GM21515 (cell line): Measurements from ENCODE around the gene CTU2.

Experiments used
- ATAC-seq: cut with Tn5 transposase; IDR thresholded peaks from one replicate; pipeline ENCODE4 v1.9.1; 2021; ENCODE audit not compliant: unreplicated experiment

The CTU2 gene

DNA sequence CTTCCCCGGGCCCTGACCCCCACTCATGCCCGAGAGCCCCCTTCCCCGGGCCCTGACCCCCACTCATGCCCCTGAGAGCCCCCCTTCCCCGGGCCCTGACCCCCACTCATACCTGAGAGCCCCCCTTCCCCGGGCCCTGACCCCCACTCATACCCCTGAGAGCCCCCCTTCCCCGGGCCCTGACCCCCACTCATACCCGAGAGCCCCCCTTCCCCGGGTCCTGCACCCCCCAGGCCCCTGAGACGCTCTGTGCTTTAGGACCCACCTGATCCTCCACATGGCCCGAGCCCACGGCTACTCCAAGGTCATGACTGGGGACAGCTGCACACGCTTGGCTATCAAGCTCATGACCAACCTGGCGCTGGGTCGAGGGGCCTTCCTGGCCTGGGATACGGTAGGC is 6.8 kb downstream of the CTU2 start:
- ATAC-seq: no peak

DNA sequence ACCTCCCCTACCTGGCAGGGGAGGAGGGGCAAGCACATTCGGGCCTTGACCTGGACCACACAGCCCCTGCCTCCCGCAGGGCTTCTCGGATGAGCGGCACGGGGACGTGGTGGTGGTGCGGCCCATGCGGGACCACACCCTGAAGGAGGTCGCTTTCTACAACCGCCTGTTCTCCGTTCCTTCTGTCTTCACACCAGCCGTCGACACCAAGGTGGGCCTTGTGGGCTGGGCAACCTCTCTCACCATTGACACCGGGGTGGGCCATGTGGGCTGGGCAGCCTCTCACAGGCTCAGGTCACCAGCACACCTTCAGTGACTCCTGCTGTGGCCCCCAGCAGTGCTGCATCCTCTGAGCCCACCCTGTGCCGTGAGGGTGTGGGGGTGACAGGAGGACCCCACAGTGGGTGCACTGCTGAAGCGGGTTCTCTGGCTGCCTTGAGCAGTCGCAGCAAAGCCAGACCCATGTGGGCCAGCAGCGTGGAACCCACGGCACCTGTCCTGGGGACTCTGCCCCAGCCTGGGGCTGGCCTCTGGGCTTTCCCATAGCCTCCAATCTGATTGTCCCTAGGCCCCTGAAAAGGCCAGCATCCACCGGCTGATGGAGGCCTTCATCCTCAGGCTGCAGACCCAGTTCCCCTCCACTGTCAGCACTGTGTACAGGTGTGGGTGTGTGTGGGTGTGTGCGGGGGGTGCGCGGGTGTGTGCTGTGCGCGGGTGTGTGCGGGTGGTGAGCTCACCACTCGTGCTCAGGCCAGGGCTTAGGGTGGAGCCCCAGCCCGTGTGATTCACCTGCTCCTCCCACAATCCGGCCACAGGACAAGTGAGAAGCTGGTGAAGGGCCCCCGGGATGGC is 7.5 kb downstream of the CTU2 start:
- no peak for ATAC-seq

DNA sequence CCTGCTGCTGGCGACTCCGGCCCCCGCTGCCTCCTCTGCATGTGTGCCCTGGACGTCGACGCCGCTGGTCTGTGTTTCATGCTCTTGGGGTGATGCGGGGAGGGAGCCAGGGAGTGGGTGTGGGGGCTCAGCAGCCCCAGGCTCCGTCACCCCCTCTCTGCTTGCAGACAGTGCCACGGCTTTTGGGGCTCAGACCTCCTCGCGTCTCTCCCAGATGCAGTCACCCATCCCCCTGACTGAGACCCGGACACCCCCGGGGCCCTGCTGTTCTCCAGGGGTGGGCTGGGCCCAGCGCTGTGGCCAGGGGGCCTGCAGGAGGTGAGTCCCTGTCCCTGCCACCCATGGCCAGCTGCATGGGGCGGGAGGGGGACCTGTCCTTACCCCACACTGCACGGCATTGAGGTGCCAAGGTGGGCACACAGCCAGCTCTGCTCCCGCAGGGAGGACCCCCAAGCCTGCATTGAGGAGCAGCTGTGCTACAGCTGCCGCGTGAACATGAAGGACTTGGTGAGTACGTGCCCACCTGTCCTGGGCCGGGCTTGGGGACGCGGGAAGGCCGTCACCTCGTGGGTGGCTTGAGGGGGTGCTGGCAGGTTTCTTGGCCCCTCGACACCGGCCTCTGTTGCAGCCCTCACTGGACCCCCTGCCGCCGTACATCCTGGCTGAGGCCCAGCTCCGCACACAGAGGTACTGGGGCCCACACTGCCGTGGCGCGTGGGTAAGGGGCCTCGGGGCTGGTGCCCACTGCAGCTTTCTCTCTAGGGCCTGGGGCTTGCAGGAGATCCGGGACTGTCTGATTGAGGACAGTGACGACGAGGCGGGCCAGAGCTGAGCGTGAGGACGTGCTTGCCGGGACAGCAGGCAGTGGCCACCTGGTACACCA is 8.4 kb downstream of the CTU2 start:
- ATAC-seq: no peak

DNA sequence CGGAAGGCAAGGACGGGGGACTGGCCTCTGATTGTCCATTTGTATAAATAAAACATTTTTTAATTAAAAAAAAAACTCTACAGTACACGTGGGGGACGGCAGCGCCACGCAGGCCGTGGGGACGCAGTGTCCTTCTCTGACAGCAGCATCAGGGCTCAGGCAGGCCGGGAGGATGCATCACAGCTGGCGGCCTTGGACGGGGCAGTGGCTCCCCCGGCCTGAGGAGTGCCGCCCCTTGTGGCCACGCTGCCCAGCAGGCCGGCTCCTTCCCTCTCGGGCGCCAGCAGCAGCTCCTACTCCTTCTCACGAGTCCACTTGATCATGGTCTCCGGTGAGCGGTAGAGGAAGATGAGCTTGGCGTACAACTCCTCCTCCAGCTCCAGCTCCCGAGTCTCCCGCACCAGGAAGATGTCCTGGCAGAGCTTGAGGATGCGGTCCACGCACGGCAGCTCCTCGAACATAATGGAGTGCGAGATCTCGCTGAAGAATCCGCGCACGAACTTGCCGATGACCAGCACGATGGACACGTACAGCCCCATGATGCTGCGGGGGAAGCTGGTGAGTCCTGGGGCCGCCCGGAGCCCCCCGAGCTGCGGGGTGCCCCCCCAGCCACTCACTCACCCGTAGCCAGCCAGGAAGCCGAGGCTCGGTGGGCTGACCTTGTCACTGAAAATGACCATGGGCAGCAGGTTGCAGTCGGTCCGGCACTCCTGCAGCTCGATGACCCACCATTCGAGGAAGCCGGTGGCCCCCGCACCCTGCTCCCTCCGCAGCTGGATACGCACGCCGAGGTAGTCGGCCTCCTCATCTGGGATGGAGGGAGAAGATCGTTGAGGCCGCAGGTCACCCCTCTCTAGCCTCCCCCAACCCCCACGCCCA is 9.2 kb downstream of the CTU2 start:
- ATAC-seq: no peak

DNA sequence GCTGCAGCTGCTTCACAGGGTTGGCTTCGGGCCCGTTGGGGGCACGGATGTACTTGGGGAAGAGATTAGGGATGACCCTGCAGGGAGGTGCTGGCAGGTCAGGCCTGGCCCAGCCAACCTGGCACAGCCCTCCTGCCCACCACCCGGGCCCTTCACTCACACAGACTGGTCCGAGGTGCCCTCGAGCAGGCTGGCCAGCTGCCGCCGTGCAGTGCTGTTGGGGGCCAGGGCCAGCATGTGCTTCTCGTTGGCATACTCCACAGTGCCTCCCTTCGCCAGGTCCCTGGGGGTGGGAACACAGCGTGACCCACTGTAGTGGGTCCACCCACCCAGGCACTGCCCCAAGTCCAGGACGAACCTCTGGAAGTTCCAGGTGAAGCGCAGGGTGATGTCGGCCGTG is 9.9 kb downstream of the CTU2 start:
- ATAC-seq: no peak

DNA sequence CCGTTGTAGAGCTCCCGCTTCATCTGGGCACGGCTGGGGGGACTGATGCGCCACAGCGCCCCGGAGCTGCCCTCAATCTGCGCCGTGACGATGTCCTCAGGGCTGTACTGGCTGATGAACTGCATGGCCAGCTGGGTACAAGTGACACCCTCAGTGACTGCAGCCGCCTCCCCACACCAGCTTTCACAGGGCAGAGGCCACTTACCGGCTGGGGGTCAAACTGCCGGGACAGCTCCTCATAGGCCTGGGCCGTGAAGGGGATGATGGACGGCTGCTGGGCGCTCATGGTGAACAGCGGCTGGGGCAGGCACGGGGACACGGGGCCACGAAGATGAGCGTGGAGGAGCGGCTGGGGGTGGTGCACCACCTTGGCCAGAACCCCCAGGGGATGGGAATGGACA is 10.3 kb downstream of the CTU2 start:
- ATAC-seq: no peak

DNA sequence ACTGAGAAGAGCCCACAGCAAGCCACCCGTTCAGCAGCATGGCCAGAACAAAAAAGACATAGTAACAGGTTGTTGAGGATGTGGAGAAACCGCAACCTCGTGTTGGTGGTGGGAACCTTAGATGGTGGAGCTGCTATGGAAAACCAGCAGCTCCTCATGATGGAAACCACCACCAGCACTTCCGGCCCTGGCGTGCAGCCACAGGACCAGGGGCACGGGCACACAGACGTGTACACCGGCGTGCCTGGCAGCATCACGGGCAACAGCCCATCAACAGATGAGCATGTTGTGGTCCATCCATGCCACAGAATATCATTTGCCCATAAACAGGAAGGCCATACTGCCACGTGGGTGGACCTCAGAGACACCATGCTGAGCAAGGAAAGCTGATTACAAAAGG is 11.9 kb downstream of the CTU2 start:
- no peak for ATAC-seq

DNA sequence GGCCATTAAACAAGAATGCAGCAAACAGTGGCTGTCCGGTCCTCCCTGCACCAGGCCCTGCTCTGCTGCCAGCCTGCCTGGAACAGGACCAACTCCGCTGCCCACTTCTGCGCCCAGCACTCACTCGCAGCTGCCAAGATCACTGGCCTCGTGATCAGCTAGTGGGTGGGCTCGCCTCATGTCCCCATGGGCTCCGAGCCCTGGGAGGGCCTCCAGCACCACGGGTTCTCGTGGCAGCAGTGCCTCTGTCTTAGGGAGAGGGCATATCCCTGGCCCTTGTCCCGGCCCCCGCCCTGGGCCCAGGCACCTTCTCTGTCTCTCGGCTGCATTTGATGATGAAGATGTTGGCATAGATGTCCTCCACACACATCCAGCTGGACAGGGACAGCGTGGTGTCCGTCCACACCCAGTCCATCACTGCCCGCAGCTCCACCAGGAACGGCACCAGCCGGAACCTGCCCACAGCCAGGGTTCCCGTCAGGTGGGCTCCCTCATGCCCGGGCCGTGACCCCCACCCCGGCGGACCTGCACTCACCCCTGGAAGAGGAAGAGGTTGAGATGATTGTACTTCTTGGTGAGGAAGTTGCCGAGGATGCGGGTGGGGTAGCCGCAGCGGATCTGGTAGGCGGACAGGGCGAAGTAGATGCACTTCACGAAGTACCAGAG is 13.1 kb downstream of the CTU2 start:
- no peak for ATAC-seq

DNA sequence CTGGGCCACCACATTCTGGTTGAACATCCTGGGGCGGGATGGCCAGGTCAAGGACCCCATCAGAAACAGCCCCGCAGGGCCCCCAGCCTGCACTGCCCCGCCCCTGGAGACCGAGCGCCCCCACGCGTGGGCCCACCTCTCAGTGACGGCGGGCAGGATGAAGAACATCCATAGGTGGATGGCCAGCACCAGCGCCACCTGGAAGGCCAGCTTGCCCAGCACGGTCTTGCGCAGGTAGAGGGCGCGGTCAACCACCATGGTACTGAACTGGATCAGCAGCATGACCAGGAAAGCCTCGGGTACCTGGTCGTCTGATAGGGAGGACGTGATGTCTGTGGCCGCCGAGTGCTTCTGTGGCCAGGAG is 13.6 kb downstream of the CTU2 start:
- ATAC-seq: no peak

DNA sequence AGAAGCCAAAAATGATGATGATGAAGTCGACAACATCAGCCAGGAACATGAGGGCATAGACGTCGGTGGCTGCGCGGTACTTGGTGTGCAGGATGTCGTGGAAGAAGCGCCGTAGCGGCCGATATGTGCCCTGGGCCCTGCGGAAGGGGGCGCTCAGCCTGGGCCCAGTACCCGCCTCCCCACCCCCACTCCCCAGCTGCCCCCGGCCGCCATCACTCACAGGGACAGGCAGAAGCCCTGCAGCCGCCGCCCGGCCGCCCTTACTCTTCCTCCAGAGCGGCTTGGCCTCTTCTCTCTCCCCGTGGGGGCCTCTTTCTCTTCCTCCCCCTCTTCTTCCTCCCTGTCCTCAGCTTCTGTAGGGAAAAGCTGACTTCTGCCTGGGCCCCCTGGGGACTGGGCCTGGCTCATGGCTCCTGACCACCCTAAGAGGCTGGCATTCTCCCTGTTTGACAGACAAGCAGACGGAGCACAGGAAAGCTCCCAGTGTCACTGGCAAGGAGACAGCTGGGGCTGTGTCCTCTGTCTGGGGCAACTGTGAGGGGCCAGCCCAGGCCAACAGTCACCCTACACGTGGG is 14.2 kb downstream of the CTU2 start:
- ATAC-seq: no peak

DNA sequence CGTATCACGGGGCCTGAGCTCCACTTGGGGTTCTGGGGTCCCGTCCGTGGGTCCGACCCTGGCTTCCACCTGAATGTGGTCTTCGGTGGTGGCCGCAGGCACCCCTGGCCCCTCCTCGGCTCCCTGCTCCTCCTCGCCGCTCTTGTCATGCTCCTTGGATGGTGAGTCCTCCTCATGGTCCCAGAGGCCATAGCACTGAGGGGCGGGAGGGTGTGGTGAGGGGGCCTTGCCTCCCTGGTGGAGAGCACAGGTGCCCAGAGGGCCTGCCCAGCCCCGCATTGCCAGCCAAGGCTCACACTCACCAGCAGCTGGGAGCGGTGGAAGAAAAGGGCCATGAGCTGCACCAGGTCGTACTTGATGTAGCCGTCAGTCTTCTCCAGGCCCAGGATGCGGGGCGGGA is 14.9 kb downstream of the CTU2 start:
- ATAC-seq: no peak

DNA sequence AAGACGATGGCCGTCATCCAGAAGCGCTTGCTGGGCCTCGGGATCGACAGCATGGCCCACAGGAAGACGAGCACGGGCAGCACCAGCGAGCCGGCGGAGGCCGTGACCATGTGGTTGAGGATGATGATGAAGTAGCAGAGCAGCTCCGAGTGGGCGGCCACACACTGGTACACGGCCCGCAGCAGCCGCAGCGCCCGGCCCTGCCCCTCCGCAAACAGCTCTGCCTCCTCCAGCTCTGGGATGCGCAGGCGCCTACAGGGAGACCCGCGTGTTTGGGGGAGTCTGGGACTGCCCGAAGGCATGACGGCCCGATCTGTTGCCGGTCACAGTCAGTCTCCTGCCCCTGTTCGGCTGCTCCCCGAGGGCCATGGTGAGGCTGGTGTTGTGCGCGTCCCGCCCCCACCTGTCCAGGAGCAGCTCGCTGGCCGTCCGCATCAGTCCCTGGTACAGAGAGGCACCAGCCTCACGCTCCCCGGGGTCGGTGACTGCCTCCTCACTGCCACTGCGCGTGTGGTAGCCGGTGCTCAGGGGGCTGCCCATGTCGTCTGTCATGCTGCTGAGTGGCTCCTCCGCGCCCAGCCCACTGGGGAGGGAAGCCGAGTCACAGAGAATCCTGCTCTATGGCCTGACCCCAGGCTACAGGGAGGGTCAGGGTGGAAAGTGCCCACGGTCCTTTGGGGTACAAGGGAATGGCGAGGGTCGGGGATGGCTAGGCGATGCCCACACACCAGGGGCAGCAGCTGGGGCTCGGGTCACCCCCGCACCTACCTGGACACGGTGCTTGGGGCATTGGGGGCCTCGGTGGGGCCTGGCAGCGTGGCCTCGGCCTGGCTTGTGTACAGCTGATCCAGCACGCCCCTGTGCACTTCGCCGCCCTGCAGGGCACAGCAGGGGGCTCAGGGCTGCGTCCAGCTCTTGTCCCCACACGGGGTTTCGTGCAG is 15.8 kb downstream of the CTU2 start:
- no peak for ATAC-seq

DNA sequence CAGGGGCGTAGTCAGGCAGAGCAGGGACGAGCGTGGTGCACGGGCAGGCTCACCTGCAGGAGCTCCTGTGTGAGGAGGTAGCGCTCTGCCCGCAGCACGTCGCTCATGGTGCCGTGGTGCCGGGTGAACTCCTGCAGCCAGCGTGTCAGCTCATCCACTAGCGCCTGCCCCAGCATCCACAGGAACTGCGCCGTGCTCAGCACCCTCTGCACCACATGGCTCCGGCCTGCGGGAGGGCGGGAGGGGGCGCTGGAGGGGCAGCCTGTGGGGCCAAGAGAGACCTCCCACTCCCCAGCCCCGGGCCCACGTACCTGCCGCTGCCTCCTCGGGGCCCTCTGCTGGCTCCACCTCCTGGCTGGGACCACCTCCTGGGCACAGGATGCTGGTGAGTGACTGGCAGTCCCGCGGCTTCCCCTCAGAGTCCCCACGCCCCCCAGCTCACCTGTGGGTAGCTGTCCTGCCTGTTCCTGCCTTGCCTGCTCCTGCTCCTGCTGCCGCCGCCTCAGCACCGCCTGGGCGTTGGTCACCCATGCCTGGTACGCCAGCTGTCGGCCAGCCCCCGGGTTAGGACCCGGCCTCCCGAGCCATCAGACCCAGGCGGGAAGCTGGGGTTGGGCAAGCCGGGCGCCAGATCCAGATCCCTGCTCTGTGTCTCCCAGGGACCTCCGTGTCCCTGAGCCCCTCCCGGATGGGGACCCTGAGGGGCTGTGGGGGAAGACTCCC is 16.6 kb downstream of the CTU2 start:
- ATAC-seq: no peak

DNA sequence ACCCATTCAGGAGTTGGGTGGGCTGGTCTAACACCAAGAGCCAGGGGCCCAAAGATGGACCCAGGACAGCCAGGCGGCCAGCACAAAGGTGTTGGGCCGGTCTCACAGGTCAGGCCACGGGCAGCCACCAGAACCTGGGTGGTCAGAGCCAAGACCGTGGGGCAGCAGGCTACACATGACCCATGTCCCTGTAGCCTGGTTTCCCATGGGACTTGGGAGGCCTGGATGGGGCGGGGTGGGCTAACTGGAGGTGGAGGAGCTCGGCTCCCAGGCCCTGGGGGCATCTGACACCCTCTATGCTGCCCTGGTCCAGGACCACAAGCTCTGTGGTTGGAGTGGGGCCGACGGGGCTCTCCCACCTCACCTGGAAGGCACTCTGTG is 17.2 kb downstream of the CTU2 start:
- no peak for ATAC-seq

DNA sequence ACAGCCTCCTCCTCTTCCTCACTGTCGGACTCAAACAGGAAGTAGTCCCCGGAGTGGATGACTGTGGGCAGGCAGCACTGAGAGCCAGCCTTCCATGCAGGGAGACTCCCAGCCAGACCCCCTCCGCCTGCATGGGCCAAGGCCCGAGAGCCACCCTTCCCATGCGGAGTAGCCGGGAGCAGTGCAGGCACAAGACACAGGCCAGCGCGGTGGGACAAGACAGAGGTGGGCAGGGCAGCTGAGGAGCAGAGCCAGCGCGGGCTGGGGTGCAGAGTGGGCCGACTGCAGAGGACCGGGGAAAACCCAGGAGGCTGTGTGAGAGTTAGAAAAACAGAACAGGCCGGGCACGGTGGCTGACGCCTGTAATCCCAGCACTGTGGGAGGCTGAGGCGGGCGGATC is 17.6 kb downstream of the CTU2 start:
- no peak for ATAC-seq

DNA sequence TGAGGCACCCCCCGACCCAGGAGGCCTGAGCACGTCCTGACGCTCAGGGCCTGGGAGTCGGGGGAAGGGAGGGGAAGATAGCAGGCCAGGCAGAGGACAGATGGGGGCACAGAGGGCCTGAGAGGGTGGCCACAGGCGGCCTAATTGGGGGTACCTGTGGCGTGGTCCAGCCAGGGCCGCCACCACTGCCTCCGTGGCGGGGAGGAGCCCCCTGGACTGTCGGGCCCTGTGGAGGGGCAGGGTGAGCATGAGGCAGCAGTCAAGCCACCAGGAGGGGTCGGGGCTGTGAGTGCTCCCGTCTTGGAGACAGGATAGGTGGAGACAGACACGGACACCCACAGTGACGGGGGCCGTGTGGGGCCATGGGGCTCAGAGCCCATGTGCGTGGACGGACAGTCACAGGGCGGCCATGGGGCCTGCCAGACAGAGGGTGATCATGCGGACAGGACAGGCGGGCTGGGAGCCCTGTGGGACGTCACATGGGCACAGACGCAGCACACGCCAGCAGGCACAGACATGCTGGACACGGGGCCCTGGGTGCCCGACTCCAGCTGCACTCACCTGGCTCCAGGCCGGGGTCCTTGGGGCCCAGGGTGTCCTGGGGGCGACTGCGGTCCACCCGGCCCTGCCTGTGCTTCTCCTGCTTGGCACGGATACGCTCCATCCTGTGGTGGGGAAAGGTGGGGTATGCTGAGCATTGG is 18.7 kb downstream of the CTU2 start:
- no peak for ATAC-seq

DNA sequence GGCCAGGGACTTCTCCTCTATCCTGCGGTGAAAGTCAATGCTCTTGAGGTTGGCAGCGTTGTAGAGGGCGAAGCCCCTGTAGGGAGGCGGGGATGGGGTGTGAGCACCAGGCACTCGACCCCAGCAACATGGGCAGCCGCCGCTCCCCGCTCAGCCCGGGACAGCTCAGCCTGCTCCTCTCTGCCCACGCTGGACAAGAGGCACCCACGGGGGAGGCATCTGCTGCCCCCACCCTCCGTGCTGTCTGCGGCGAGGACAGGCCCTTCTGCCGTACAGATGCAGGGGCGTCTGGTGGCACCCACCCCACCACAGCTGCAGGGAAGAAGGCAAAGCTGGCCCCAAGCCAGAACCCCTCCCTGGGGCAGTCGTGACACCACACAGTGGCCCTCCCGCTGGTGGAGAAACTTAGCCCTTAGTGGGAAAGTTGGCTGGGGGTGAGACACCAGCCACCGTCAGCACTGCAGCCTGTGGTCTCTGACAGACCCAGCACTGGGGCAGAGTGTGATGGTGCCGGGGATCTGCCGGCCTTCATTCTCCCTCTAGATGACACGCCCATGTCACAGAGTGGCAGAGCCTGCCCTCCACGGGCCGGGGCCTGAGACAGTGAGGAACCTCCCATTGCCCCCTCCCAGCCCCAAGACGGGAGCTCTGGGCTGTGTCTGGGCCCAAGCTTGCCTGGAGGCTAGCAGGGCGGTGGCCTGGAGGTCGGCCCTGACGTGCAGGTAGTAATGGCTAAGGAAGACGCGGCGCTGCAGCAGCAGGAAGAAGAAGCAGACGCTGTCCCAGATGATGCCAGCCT is 19.5 kb downstream of the CTU2 start:
- no peak for ATAC-seq
